ENCODE measurements around the gene OVOL1.

DNA sequence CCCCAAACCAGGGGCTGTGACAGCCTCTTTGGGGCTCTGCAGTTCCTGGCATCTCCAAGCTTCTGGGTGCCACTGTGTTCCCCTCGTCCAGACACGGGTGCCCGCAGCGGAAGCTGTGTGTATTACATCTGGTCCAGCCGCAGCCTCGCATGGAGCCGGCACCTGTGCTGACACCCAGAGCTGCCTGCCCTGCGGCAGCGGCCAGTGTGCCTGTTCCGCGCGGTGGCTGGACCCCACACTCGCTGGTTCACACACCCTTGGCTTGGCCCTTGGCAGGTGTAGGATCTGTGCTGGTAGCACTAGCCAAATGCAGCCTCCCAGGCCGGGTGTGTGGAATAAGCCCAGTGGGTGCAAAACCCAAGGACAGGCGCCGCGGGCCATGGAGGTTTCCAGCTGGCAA is 41.8 kb upstream of the OVOL1 start:
- no peak for TF ChIP-seq CTCF (IDR thresholded peaks at IDR 0.05)
- no peak for TF ChIP-seq EP300 (IDR thresholded peaks at IDR 0.05)
- no peak for TF ChIP-seq POLR2A (IDR thresholded peaks at IDR 0.05; ENCODE audit: low read depth)
- TF ChIP-seq POLR2AphosphoS5 (IDR thresholded peaks at IDR 0.05) = no peak

All from esophagus muscularis mucosa (tissue), 4 donors.